ENCODE measurements around the gene SH2D6.

SH2D6 gene

GRCh38 chr2:85440729-85441128 is 22.2 kb downstream of the SH2D6 start:
- no peak overlapping the region for H2BK5ac ChIP-seq (ENCODE audit: low read length)
- no peaks in the 10 kb centered on the region for H3K27me3 ChIP-seq (ENCODE audit: insufficient read depth, low read length, poor library complexity)
- H3K4me2 ChIP-seq (ENCODE audit: low read length) = no peak overlapping the region
- H3K36me3 ChIP-seq (ENCODE audit: control insufficient read depth, insufficient read depth, low read length) = no peaks in the 10 kb centered on the region
- no CpG with 5 or more reads among the region's 5 CpGs for WGBS (ENCODE audit: extremely low coverage, insufficient coverage, low lambda C conversion rate)
- no peak overlapping the region for H3K4me3 ChIP-seq (ENCODE audit: low read length)
- no peak overlapping the region for H2BK15ac ChIP-seq (replicated peaks; ENCODE audit: low read depth)
- no peaks in the 10 kb centered on the region for H3K79me1 ChIP-seq (ENCODE audit: low read length)
- no peaks in the 10 kb centered on the region for H3K79me2 ChIP-seq (ENCODE audit: control insufficient read depth, insufficient read depth, low read length)
- no peak overlapping the region for H2AK5ac ChIP-seq (ENCODE audit: low read length)
- no peak overlapping the region for H3K4ac ChIP-seq (ENCODE audit: low read depth, low read length)
- no peak overlapping the region for H4K8ac ChIP-seq (ENCODE audit: low read depth, low read length)
- H3K27ac ChIP-seq (ENCODE audit: low read depth, low read length) = no peak overlapping the region
- H3K23ac ChIP-seq (ENCODE audit: low read length) = no peak overlapping the region
- H3K18ac ChIP-seq (ENCODE audit: low read length) = no peak overlapping the region
- no peak overlapping the region for H3K9ac ChIP-seq (ENCODE audit: low read length)
- H3K56ac ChIP-seq (ENCODE audit: low read length) = no peak overlapping the region
- H3K4me1 ChIP-seq (ENCODE audit: control insufficient read depth, low read depth, low read length) = peaks cover 9% of the 10 kb centered on the region
- H4K5ac ChIP-seq (ENCODE audit: low read length) = no peak overlapping the region
- H2BK120ac ChIP-seq (ENCODE audit: low read depth, low read length) = no peak overlapping the region
- DNase-seq = no peak

- no peaks in the 10 kb centered on the region for H3K79me2 ChIP-seq (ENCODE audit: control insufficient read depth, insufficient read depth, low read length)
- H3K56ac ChIP-seq (ENCODE audit: low read length) = peak overlapping the region; percentile 34
- WGBS (ENCODE audit: extremely low coverage, insufficient coverage, low lambda C conversion rate) = no CpG with 5 or more reads among the region's 4 CpGs
- H3K4me1 ChIP-seq (ENCODE audit: control insufficient read depth, low read depth, low read length) = peaks cover 9% of the 10 kb centered on the region
- no peak for DNase-seq
- no peak overlapping the region for H2BK15ac ChIP-seq (replicated peaks; ENCODE audit: low read depth)
- H3K27me3 ChIP-seq (ENCODE audit: insufficient read depth, low read length, poor library complexity) = no peaks in the 10 kb centered on the region
- no peak overlapping the region for H3K23ac ChIP-seq (ENCODE audit: low read length)
- no peak overlapping the region for H3K4ac ChIP-seq (ENCODE audit: low read depth, low read length)
- H3K9ac ChIP-seq (ENCODE audit: low read length) = no peak overlapping the region
- no peak overlapping the region for H2AK5ac ChIP-seq (ENCODE audit: low read length)
- H3K27ac ChIP-seq (ENCODE audit: low read depth, low read length) = no peak overlapping the region
- no peak overlapping the region for H2BK5ac ChIP-seq (ENCODE audit: low read length)
- H3K4me3 ChIP-seq (ENCODE audit: low read length) = no peak overlapping the region
- no peak overlapping the region for H2BK120ac ChIP-seq (ENCODE audit: low read depth, low read length)
- H4K5ac ChIP-seq (ENCODE audit: low read length) = no peak overlapping the region
- H3K79me1 ChIP-seq (ENCODE audit: low read length) = no peaks in the 10 kb centered on the region
- H4K8ac ChIP-seq (ENCODE audit: low read depth, low read length) = no peak overlapping the region
- no peak overlapping the region for H3K18ac ChIP-seq (ENCODE audit: low read length)
- H3K36me3 ChIP-seq (ENCODE audit: control insufficient read depth, insufficient read depth, low read length) = no peaks in the 10 kb centered on the region
- H3K4me2 ChIP-seq (ENCODE audit: low read length) = no peak overlapping the region
Observed at GRCh38 chr2:85441864-85442263, 23.4 kb downstream of the SH2D6 start.

GRCh38 chr2:85444629-85445172 is 26.2 kb downstream of the SH2D6 start:
- no peak overlapping the region for H2AK5ac ChIP-seq (ENCODE audit: low read length)
- H3K27ac ChIP-seq (ENCODE audit: low read depth, low read length) = no peak overlapping the region
- no peak for DNase-seq
- H3K79me1 ChIP-seq (ENCODE audit: low read length) = no peaks in the 10 kb centered on the region
- H3K56ac ChIP-seq (ENCODE audit: low read length) = no peak overlapping the region
- no peaks in the 10 kb centered on the region for H3K79me2 ChIP-seq (ENCODE audit: control insufficient read depth, insufficient read depth, low read length)
- peak overlapping the region; percentile 85 for H3K4ac ChIP-seq (ENCODE audit: low read depth, low read length)
- H2BK15ac ChIP-seq (replicated peaks; ENCODE audit: low read depth) = no peak overlapping the region
- H3K36me3 ChIP-seq (ENCODE audit: control insufficient read depth, insufficient read depth, low read length) = no peaks in the 10 kb centered on the region
- peak overlapping the region; percentile 8 for H3K18ac ChIP-seq (ENCODE audit: low read length)
- no peak overlapping the region for H3K4me2 ChIP-seq (ENCODE audit: low read length)
- H3K27me3 ChIP-seq (ENCODE audit: insufficient read depth, low read length, poor library complexity) = no peaks in the 10 kb centered on the region
- H4K8ac ChIP-seq (ENCODE audit: low read depth, low read length) = no peak overlapping the region
- no peak overlapping the region for H3K23ac ChIP-seq (ENCODE audit: low read length)
- H2BK5ac ChIP-seq (ENCODE audit: low read length) = no peak overlapping the region
- H4K5ac ChIP-seq (ENCODE audit: low read length) = no peak overlapping the region
- WGBS (ENCODE audit: extremely low coverage, insufficient coverage, low lambda C conversion rate) = no CpG with 5 or more reads among the region's 6 CpGs
- no peak overlapping the region for H3K4me3 ChIP-seq (ENCODE audit: low read length)
- no peaks in the 10 kb centered on the region for H3K4me1 ChIP-seq (ENCODE audit: control insufficient read depth, low read depth, low read length)
- no peak overlapping the region for H3K9ac ChIP-seq (ENCODE audit: low read length)
- no peak overlapping the region for H2BK120ac ChIP-seq (ENCODE audit: low read depth, low read length)

GRCh38 chr2:85445316-85446295 is 27.1 kb downstream of the SH2D6 start:
- peak; percentile 52 for DNase-seq
- Histone ChIP-seq H3K4me2 (ENCODE audit: low read length) (no peak overlapping the region), H4K8ac (ENCODE audit: low read depth, low read length) (no peak overlapping the region), H3K4me1 (ENCODE audit: control insufficient read depth, low read depth, low read length) (no peaks in the 10 kb centered on the region), H3K9ac (ENCODE audit: low read length) (peak overlapping the region; percentile 26), H2BK5ac (ENCODE audit: low read length) (no peak overlapping the region), H2BK15ac (replicated peaks; ENCODE audit: low read depth) (no peak overlapping the region), H3K27me3 (ENCODE audit: insufficient read depth, low read length, poor library complexity) (no peaks in the 10 kb centered on the region), H2BK120ac (ENCODE audit: low read depth, low read length) (no peak overlapping the region), H3K4ac (ENCODE audit: low read depth, low read length) (peak overlapping the region; percentile 85), H3K56ac (ENCODE audit: low read length) (peak overlapping the region; percentile 62), H3K79me2 (ENCODE audit: control insufficient read depth, insufficient read depth, low read length) (no peaks in the 10 kb centered on the region), H2AK5ac (ENCODE audit: low read length) (no peak overlapping the region), H3K4me3 (ENCODE audit: low read length) (no peak overlapping the region), H4K5ac (ENCODE audit: low read length) (peak overlapping the region; percentile 33), H3K79me1 (ENCODE audit: low read length) (no peaks in the 10 kb centered on the region), H3K18ac (ENCODE audit: low read length) (no peak overlapping the region), H3K23ac (ENCODE audit: low read length) (no peak overlapping the region), H3K27ac (ENCODE audit: low read depth, low read length) (no peak overlapping the region), H3K36me3 (ENCODE audit: control insufficient read depth, insufficient read depth, low read length) (no peaks in the 10 kb centered on the region)
- WGBS (ENCODE audit: extremely low coverage, insufficient coverage, low lambda C conversion rate) = no CpG with 5 or more reads among the region's 5 CpGs

- no peak overlapping the region for H2BK120ac ChIP-seq (ENCODE audit: low read depth, low read length)
- no peak overlapping the region for H2BK5ac ChIP-seq (ENCODE audit: low read length)
- H2BK15ac ChIP-seq (replicated peaks; ENCODE audit: low read depth) = no peak overlapping the region
- no peak overlapping the region for H3K27ac ChIP-seq (ENCODE audit: low read depth, low read length)
- no peak overlapping the region for H3K18ac ChIP-seq (ENCODE audit: low read length)
- H3K36me3 ChIP-seq (ENCODE audit: control insufficient read depth, insufficient read depth, low read length) = no peaks in the 10 kb centered on the region
- no peak overlapping the region for H4K8ac ChIP-seq (ENCODE audit: low read depth, low read length)
- H2AK5ac ChIP-seq (ENCODE audit: low read length) = no peak overlapping the region
- H3K23ac ChIP-seq (ENCODE audit: low read length) = no peak overlapping the region
- no peak overlapping the region for H4K5ac ChIP-seq (ENCODE audit: low read length)
- H3K4me3 ChIP-seq (ENCODE audit: low read length) = no peak overlapping the region
- H3K27me3 ChIP-seq (ENCODE audit: insufficient read depth, low read length, poor library complexity) = no peaks in the 10 kb centered on the region
- H3K4me1 ChIP-seq (ENCODE audit: control insufficient read depth, low read depth, low read length) = no peaks in the 10 kb centered on the region
- H3K79me1 ChIP-seq (ENCODE audit: low read length) = no peaks in the 10 kb centered on the region
- no peak for DNase-seq
- H3K4ac ChIP-seq (ENCODE audit: low read depth, low read length) = no peak overlapping the region
- H3K79me2 ChIP-seq (ENCODE audit: control insufficient read depth, insufficient read depth, low read length) = no peaks in the 10 kb centered on the region
- no CpG with 5 or more reads among the region's 14 CpGs for WGBS (ENCODE audit: extremely low coverage, insufficient coverage, low lambda C conversion rate)
- peak overlapping the region; percentile 26 for H3K9ac ChIP-seq (ENCODE audit: low read length)
- no peak overlapping the region for H3K4me2 ChIP-seq (ENCODE audit: low read length)
- peak overlapping the region; percentile 62 for H3K56ac ChIP-seq (ENCODE audit: low read length)
Observed at GRCh38 chr2:85446296-85447221, 28.0 kb downstream of the SH2D6 start.

All from mesendoderm (in vitro differentiated cells).